KMS-11 (cell line): ENCODE data around the gene PKN3.

Source experiments
- H2AFZ ChIP-seq: fragments of 200-600 bp; sonication (generic); 2 replicates; pipeline ENCODE4 v1.6.1; 2016; ENCODE audit warnings: antibody characterized with exemption, mixed run types, low read depth
- H3K27ac ChIP-seq: fragments of 200-600 bp; sonication (generic); 2 replicates; pipeline ENCODE4 v1.6.1; 2016; ENCODE audit warnings: mild to moderate bottlenecking, mixed run types
- H3K27me3 ChIP-seq: fragments of 200-600 bp; sonication (generic); 2 replicates; pipeline ENCODE4 v1.6.1; 2017; ENCODE audit warnings: mild to moderate bottlenecking, low read depth, mixed run types, moderate library complexity; ENCODE audit not compliant: insufficient read depth
- H3K36me3 ChIP-seq: fragments of 200-600 bp; sonication (generic); 2 replicates; pipeline ENCODE4 v1.6.1; 2017; ENCODE audit warnings: mild to moderate bottlenecking, mixed run types; ENCODE audit not compliant: insufficient read depth
- H3K4me1 ChIP-seq: fragments of 200-600 bp; sonication (generic); 2 replicates; pipeline ENCODE4 v1.6.1; 2016; ENCODE audit warnings: mild to moderate bottlenecking, low read depth, mixed run types; ENCODE audit not compliant: poor library complexity, severe bottlenecking
- H3K4me2 ChIP-seq: fragments of 200-600 bp; sonication (generic); 2 replicates; pipeline ENCODE4 v1.7.0; 2016; ENCODE audit warnings: mild to moderate bottlenecking, mixed run types
- H3K4me3 ChIP-seq: fragments of 200-600 bp; sonication (generic); IDR thresholded peaks from 2 replicates; pipeline ENCODE4 v1.6.1; 2017; ENCODE audit warnings: low read depth, low read length, mixed read lengths; ENCODE audit not compliant: insufficient read depth
- H3K79me2 ChIP-seq: fragments of 200-600 bp; sonication (generic); 2 replicates; pipeline ENCODE4 v1.6.1; 2016; ENCODE audit warnings: low read depth, mixed run types; ENCODE audit not compliant: insufficient read depth
- H3K9ac ChIP-seq: fragments of 200-600 bp; sonication (generic); 2 replicates; pipeline ENCODE4 v1.6.1; 2016; ENCODE audit warnings: mild to moderate bottlenecking, mixed run types
- H4K20me1 ChIP-seq: fragments of 200-600 bp; sonication (generic); 2 replicates; pipeline ENCODE4 v1.6.1; 2016; ENCODE audit warnings: mild to moderate bottlenecking, mixed run types; ENCODE audit not compliant: insufficient read depth
- TF ChIP-seq, protein P1 (sequence below): fragments of 200-600 bp; sonication (generic); conservative IDR thresholded peaks from 2 replicates; pipeline ENCODE4 v1.6.1; 2017; ENCODE audit warnings: low read depth, mild to moderate bottlenecking, antibody characterized with exemption, low read length, moderate library complexity, mixed read lengths

PKN3 gene

DNA sequence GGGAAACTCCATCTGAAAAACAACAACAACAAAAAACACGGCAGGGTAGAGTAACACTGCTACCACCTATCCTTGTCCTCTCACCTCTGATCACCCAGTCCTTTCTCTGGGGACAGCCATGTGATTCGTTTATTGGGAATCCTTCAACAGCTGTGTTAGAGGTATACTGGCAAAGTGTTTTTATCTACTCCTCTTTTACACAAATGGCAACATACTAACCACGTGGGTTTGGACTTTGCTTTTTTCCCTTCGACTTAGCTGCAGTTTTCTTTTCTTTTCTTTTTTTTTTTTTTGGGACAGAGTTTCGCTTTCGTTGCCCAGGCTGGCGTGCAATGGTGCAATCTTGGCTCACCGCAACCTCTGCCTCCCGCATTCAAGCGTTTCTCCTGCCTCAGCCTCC is 24.5 kb upstream of the PKN3 start:
- Histone ChIP-seq H2AFZ (no peak overlapping the region), H4K20me1 (no peaks in the 10 kb centered on the region), H3K36me3 (no peaks in the 10 kb centered on the region), H3K79me2 (peaks cover 7% of the 10 kb centered on the region; the same call in 1 of the 2 replicates), H3K4me1 (peaks cover 7% of the 10 kb centered on the region), H3K27me3 (no peaks in the 10 kb centered on the region), H3K9ac (no peak overlapping the region), H3K4me2 (no peak overlapping the region), H3K4me3 (no peak overlapping the region), H3K27ac (no peak overlapping the region)
- TF ChIP-seq, protein P1, sequence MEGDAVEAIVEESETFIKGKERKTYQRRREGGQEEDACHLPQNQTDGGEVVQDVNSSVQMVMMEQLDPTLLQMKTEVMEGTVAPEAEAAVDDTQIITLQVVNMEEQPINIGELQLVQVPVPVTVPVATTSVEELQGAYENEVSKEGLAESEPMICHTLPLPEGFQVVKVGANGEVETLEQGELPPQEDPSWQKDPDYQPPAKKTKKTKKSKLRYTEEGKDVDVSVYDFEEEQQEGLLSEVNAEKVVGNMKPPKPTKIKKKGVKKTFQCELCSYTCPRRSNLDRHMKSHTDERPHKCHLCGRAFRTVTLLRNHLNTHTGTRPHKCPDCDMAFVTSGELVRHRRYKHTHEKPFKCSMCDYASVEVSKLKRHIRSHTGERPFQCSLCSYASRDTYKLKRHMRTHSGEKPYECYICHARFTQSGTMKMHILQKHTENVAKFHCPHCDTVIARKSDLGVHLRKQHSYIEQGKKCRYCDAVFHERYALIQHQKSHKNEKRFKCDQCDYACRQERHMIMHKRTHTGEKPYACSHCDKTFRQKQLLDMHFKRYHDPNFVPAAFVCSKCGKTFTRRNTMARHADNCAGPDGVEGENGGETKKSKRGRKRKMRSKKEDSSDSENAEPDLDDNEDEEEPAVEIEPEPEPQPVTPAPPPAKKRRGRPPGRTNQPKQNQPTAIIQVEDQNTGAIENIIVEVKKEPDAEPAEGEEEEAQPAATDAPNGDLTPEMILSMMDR: no peak

DNA sequence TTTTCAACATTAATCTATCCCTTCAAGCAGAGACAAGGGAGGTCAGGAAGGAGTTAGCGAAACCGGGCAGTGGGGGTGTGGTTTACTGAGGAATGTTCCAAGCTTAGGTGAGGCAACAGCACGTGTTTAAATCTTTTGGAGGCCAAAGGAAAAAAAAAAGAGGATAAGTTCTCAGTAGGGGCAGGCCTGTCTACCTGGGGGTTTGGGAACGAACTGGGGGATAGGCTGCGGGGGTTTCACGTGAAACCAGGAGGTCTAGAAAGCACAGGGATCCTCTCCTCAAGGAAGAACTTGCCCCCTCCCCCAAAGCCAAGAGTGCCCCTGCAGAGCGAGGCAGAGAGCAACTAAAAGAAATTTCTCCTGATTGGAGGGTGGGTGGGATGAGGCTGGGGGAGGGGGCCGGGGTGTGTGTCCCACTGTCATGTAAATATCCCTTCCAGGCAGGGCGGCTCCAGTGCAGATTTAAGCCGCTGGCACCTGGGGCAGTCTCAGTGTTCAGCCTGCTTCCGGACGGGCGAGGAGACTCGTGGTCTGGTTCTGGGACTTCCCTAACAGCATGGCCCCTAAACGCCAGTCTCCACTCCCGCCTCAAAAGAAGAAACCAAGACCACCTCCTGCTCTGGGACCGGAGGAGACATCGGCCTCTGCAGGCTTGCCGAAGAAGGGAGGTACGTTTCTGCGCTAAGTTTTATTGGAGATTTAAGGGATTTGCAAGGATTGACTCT is 18.8 kb upstream of the PKN3 start:
- peaks cover 51% of the 10 kb centered on the region for H3K4me1 ChIP-seq

GRCh38 chr9:128684065-128684324 is 18.3 kb upstream of the PKN3 start:
- peaks cover 65% of the 10 kb centered on the region for H3K79me2 ChIP-seq
- H3K9ac ChIP-seq: peak overlapping the region; percentile 97
- H2AFZ ChIP-seq: peak overlapping the region; percentile 15; the same call in 1 of the 2 replicates
- H3K4me3 ChIP-seq: no peak overlapping the region
- peak overlapping the region; percentile 65 for H3K4me2 ChIP-seq
- TF ChIP-seq, protein P1: no peak
- no peaks in the 10 kb centered on the region for H4K20me1 ChIP-seq
- no peaks in the 10 kb centered on the region for H3K27me3 ChIP-seq
- H3K36me3 ChIP-seq: no peaks in the 10 kb centered on the region
- peaks cover 51% of the 10 kb centered on the region for H3K4me1 ChIP-seq
- peak overlapping the region; percentile 93 for H3K27ac ChIP-seq

More for the DNA sequence above, 18.8 kb upstream of the PKN3 start:
- H3K4me2 ChIP-seq: peak overlapping the region; percentile 65
- H3K27ac ChIP-seq: peak overlapping the region; percentile 93
- no peaks in the 10 kb centered on the region for H3K36me3 ChIP-seq
- no peaks in the 10 kb centered on the region for H3K27me3 ChIP-seq
- H3K4me3 ChIP-seq: no peak overlapping the region
- H4K20me1 ChIP-seq: no peaks in the 10 kb centered on the region
- H3K9ac ChIP-seq: peak overlapping the region; percentile 97
- TF ChIP-seq, protein P1: no peak
- H2AFZ ChIP-seq: peak overlapping the region; percentile 15; the same call in 1 of the 2 replicates
- H3K79me2 ChIP-seq: peaks cover 64% of the 10 kb centered on the region

DNA sequence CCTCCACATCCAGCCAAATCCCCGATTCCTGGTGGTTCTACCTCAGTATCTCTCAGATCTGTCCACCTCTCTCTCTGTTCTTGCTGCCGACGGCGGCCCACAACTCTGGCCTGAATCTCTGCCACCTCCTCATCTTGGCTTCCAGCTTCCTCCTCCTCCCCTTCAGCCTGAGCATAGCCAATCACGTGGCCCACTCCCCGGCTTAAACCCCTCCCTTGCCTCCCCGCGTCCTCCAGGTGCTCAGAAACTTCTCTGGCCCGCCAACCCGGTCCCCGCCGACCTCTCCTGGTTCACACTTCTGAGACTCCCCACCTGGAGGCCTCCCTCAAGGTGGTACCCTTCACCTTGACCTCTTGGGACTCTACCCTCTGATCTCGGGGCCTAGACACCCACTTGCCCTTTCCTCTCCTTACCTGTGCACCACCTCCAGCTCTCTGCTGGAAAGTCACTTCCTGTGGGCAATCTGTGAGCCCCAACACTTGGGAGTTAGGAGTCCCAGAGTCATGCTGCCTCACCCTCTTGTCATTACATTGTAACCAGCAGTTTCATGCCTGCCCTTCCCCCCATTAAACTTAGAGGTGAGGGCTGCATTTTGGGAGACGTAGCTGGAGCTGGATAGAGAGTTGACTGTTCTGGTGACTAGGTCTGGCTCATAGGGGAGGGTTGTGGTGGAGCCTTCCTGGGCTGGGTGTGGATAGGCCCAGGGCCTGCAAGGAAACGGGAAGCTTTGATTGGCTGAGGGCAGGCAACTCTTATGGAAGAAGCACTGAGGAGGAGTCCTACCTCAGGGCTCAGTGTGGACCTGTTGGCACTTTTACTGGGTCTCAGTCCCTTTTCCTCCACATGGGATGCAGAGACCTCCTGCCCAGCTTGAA is 17.7 kb upstream of the PKN3 start:
- TF ChIP-seq, protein P1: no peak
- Histone ChIP-seq H2AFZ (peak overlapping the region; percentile 44; the same call in 1 of the 2 replicates), H3K27ac (peak overlapping the region; percentile 93), H3K4me2 (peak overlapping the region; percentile 65), H3K4me1 (peaks cover 51% of the 10 kb centered on the region), H3K36me3 (no peaks in the 10 kb centered on the region), H4K20me1 (no peaks in the 10 kb centered on the region), H3K79me2 (peaks cover 65% of the 10 kb centered on the region), H3K4me3 (no peak overlapping the region), H3K9ac (peak overlapping the region; percentile 97), H3K27me3 (no peaks in the 10 kb centered on the region)
